Pancreas (tissue), 10 donors: ENCODE measurements around the gene TSEN34. TPM values are rescaled to one million over a fixed set of nuclear protein-coding genes. Genes with fewer than 3 reads are reported as not detected.
"Not testable (repeated sequence)": the region's sequence is repeated elsewhere in the genome, so short reads cannot be mapped to it uniquely, and the experiment has no call there.

ENCODE experiments used
- ATAC-seq, 4 donors: fragments of 200-7000 bp; cut with Tn5 transposase; one replicate each; pipeline versions ENCODE4 v1.8.0 to v1.9.1; 2020; ENCODE audit warnings: mild to moderate bottlenecking in 4 of 4, moderate library complexity in 4 of 4
- DNase-seq, 6 donors: peaks; one replicate each; pipeline ENCODE4 v3.0.0-alpha.2; 2020
- FAIRE-seq: peaks from 2 replicates; lab custom pipeline; 2012; peaks lifted over from hg19 to GRCh38; lab: Jason Lieb, UNC
- H3K27ac ChIP-seq, 4 donors: fragments of 200-600 bp; sonication (generic); 1 replicate in 3 of 4; 2 replicates in 1 of 4; pipeline versions ENCODE4 v1.5.0 to v1.8.0; 2020
- H3K27me3 ChIP-seq, 4 donors: fragments of 200-600 bp; one replicate each; pipeline ENCODE4 v1.8.0; 2021
- H3K36me3 ChIP-seq, 3 donors: fragments of 200-600 bp; sonication (generic) in 1 of 3; one replicate each; pipeline versions ENCODE4 v1.5.0 to v1.8.0; 2020 to 2021
- H3K4me1 ChIP-seq, 3 donors: fragments of 200-600 bp; one replicate each; pipeline ENCODE4 v1.8.0; 2021
- H3K4me3 ChIP-seq, 4 donors: fragments of 200-600 bp; sonication (generic) in 2 of 4; one replicate each; pipeline versions ENCODE4 v1.5.0 to v1.8.0; 2020 to 2021
- H3K9me3 ChIP-seq, 4 donors: fragments of 200-600 bp; one replicate each; pipeline ENCODE4 v1.8.0; 2021
- WGBS, 2 donors: extraction: QIAGEN DNeasy Blood & Tissue Kit; methylation state at CpG; one replicate each; pipeline ENCODE4 v1.1.7; 2013; 5-methylcytosine and 5-hydroxymethylcytosine counted together
- intact Hi-C, 3 donors: fragments of 100-400 bp; cut with DNase I; formaldehyde crosslinking; loops; one replicate each; pipeline versions ENCODE4 v1.11.1 to v1.14.2; 2022
- polyA plus RNA-seq, 2 donors: library from polyadenylated mRNA; stranded (reverse); fragments of 200-250 nt; gene quantifications; one replicate each; pipeline ENCODE4 v1.2.3, GENCODE V29; 2013
- total RNA-seq, 6 donors: library from RNA; stranded (reverse); fragmentation: NEBNext Ultra II Directional in 4 of 6; extraction: Animal tissue kit (Norgen Biotek cat#: 25700) in 4 of 6; gene quantifications; one replicate each; pipeline versions ENCODE4 v1.2.1 to v1.2.4, GENCODE V29; 2021 to 2023
- TF ChIP-seq, protein P1 (sequence below), 4 donors: fragments of 200-600 bp; sonication (generic) in 3 of 4; IDR thresholded peaks; one replicate each; pipeline versions ENCODE4 v1.5.0 to v1.8.0; 2021; ENCODE audit warnings: antibody characterized with exemption in 4 of 4
- donor health status: healthy with polysubstance abuse.
- donor health status: DM: no; HTN: no; CAD: no; lungs with moderate emphysema.
- donor health status: DM: no; HTN: no; CAD: no.
- donor health status: control.
- donor health status: control.
- donor health status: Bipolar disorder and iron deficiency.
- donor health status: DM: yes; HTN: yes; CAD: no.
- donor health status: DM: no; HTN: no; CAD: no.
- donor health status: DM: no; HTN: no; CAD: no.
- donor health status: DM: yes; HTN: yes; CAD: no.

The TSEN34 gene
- total and polyA plus RNA-seq, 8 donors, result 16.8 to 33.3 (median 19.4) TPM

DNA sequence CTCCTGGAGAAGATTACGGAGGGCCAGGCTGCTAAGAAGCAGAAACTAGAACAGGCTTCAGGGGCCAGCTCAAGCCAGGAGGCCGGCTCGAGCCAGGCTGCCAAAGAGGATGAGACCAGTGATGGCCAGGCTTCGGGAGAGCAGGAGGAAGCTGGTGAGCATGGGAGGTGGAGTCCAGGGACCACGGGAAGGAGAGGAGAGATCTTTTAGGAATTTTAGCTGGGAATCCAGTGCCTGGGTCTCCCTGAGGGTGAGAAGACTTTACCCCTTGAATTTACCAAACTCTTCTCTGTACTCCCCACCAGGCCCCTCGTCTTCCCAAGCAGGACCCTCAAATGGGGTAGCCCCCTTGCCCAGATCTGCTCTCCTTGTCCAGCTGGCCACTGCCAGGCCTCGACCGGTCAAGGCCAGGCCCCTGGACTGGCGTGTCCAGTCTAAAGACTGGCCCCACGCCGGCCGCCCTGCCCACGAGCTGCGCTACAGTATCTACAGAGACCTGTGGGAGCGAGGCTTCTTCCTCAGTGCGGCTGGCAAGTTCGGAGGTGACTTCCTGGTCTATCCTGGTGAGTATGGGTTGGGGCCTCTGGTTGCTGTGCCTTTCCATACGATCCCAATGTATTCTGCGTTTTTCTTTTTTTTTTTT lies 824 bp downstream of the TSEN34 start:
- peaks cover 13 to 22% (median 21%) of the 10 kb centered on the region in 3 donors for H3K4me1 ChIP-seq
- H3K9me3 ChIP-seq, result no peaks in the 10 kb centered on the region
- no peaks in the 10 kb centered on the region for H3K27me3 ChIP-seq
- FAIRE-seq (no peak), ATAC-seq (no peak), DNase-seq (peak in 2 of 6 donors; percentile 64 to 77)
- intact Hi-C loops, result no loop called here
- peak overlapping the region; percentile 98 to 100 (median 99) for H3K27ac ChIP-seq
- H3K36me3 ChIP-seq, result peaks cover 0 to 6% (median 5%) of the 10 kb centered on the region in 3 donors
- 52% methylated on average over 19 of the region's 19 CpGs for WGBS, 2 donors
- H3K4me3 ChIP-seq, result peak overlapping the region; percentile 62 to 91 (median 78)
- TF ChIP-seq, protein P1, sequence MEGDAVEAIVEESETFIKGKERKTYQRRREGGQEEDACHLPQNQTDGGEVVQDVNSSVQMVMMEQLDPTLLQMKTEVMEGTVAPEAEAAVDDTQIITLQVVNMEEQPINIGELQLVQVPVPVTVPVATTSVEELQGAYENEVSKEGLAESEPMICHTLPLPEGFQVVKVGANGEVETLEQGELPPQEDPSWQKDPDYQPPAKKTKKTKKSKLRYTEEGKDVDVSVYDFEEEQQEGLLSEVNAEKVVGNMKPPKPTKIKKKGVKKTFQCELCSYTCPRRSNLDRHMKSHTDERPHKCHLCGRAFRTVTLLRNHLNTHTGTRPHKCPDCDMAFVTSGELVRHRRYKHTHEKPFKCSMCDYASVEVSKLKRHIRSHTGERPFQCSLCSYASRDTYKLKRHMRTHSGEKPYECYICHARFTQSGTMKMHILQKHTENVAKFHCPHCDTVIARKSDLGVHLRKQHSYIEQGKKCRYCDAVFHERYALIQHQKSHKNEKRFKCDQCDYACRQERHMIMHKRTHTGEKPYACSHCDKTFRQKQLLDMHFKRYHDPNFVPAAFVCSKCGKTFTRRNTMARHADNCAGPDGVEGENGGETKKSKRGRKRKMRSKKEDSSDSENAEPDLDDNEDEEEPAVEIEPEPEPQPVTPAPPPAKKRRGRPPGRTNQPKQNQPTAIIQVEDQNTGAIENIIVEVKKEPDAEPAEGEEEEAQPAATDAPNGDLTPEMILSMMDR (IDR thresholded peaks at IDR 0.05), result no peak

DNA sequence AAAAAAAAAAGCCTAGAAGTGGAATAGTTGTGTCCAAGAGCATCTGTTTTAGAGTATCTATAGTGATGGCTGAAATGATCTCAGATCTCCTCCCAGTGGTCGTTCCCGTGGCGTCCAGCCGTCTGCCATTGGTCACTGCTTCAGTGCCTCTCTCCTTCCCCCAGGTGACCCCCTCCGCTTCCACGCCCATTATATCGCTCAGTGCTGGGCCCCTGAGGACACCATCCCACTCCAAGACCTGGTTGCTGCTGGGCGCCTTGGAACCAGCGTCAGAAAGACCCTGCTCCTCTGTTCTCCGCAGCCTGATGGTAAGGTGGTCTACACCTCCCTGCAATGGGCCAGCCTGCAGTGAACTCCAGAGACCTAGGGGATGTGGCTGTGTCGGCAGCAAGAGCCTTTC lies 1.9 kb downstream of the TSEN34 start:
- no peak for FAIRE-seq
- no peak for ATAC-seq
- Histone ChIP-seq H3K4me3 (no peak overlapping the region), H3K36me3 (peaks cover 0 to 6% (median 5%) of the 10 kb centered on the region in 3 donors), H3K27me3 (no peaks in the 10 kb centered on the region), H3K4me1 (peaks cover 3 to 16% (median 14%) of the 10 kb centered on the region in 3 donors), H3K9me3 (no peaks in the 10 kb centered on the region), H3K27ac (no peak overlapping the region)
- WGBS, 2 donors, result 88 to 92% methylated on average over 11 of the region's 11 CpGs
- intact Hi-C loops, result no loop called here
- TF ChIP-seq, protein P1 (IDR thresholded peaks at IDR 0.05), result no peak
- peak in 2 of 6 donors; percentile 32 to 48 for DNase-seq

DNA sequence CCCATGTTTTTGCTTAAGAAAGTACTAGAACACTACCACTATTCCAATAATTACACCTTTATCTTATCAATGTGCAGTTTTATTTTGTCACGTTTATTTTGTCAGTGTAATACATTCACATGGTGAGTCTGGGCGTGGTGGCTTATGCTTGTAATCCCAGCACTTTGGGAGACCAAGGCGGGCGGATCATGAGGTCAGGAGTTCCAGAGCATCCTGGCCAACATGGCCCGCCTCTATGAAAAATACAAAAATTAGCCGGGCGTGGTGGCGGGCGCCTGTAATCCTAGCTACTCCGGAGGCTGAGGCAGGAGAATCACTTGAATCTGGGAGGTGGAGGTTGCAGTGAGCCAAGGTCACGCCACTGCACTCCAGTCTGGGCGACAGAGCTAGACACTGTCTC lies 3.4 kb downstream of the TSEN34 start:
- H3K9me3 ChIP-seq, H3K27ac ChIP-seq, H3K36me3 ChIP-seq, intact Hi-C loops, H3K4me1 ChIP-seq, H3K4me3 ChIP-seq, H3K27me3 ChIP-seq, ATAC-seq, FAIRE-seq: not testable (repeated sequence)
- WGBS, 2 donors, result 89 to 91% methylated on average over 12 of the region's 12 CpGs
- DNase-seq, result peak in 1 of 6 donors; percentile 11

DNA sequence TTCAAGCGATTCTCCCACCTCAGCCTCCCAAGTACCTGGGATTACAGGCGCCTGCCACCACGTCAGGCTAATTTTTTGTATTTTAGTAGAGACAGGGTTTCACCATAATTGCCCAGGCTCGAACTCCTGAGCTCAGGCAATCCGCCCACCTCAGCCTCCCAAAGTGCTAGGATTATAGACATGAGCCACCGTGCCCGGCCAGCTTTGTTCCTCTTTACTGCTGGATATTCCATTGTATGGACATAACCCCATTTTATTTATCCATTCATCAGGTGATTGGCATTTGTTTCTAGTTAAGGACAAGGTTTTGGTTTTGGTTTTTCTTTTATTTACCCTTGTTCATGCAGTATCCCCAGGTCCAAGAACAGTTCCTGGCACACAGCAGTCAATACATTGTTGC lies 5.4 kb downstream of the TSEN34 start:
- intact Hi-C loops, result no loop called here
- peaks cover 0 to 11% (median 8%) of the 10 kb centered on the region in 3 donors for H3K4me1 ChIP-seq
- 95 to 99% methylated on average over 7 of the region's 7 CpGs for WGBS, 2 donors
- FAIRE-seq (no peak), DNase-seq (peak in 2 of 6 donors; percentile 8 to 18), ATAC-seq (no peak)
- TF ChIP-seq, protein P1 (IDR thresholded peaks at IDR 0.05), result no peak
- H3K36me3 ChIP-seq, result peaks cover 0 to 6% (median 5%) of the 10 kb centered on the region in 3 donors
- no peaks in the 10 kb centered on the region for H3K27me3 ChIP-seq
- no peak overlapping the region for H3K27ac ChIP-seq
- H3K9me3 ChIP-seq, result no peaks in the 10 kb centered on the region
- H3K4me3 ChIP-seq, result no peak overlapping the region

DNA sequence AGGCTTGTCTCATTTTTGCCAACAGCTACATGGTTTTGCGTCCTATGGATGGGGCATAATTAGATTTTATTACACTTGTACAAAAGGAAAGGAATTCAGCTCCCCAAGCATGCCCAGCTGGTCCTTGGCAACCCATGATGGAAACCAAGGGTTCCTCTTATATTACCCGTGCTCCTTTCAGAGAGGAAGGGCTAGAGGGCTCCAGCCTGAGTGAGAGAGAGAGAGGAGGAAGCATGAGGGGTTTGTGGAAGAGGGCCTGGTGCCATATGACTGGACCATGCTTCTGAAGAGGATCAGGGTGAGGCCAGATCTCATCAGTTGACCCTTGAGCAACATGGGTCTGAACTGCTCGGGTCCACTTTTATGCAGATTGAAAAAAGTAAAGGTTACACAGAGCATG lies 6.0 kb downstream of the TSEN34 start:
- no peaks in the 10 kb centered on the region for H3K27me3 ChIP-seq
- H3K4me3 ChIP-seq, result no peak overlapping the region
- H3K36me3 ChIP-seq, result peaks cover 0 to 6% (median 6%) of the 10 kb centered on the region in 3 donors
- H3K4me1 ChIP-seq, result peaks cover 0 to 12% (median 9%) of the 10 kb centered on the region in 3 donors
- TF ChIP-seq, protein P1 (IDR thresholded peaks at IDR 0.05), result no peak
- intact Hi-C loops, result no loop called here
- ATAC-seq (no peak), DNase-seq (peak in 2 of 6 donors; percentile 3 to 7), FAIRE-seq (no peak)
- H3K27ac ChIP-seq, result no peak overlapping the region
- no peaks in the 10 kb centered on the region for H3K9me3 ChIP-seq
- WGBS, 2 donors, result 78 to 89% methylated on average over 3 of the region's 3 CpGs
